ENCODE measurements around the gene NCKAP5. TPM values are rescaled to one million over a fixed set of nuclear protein-coding genes. Genes with fewer than 3 reads are reported as not detected.

NCKAP5 gene
- total RNA-seq, 4 donors from 2014 or later = 0.03 to 0.55 (median 0.33) TPM

DNA sequence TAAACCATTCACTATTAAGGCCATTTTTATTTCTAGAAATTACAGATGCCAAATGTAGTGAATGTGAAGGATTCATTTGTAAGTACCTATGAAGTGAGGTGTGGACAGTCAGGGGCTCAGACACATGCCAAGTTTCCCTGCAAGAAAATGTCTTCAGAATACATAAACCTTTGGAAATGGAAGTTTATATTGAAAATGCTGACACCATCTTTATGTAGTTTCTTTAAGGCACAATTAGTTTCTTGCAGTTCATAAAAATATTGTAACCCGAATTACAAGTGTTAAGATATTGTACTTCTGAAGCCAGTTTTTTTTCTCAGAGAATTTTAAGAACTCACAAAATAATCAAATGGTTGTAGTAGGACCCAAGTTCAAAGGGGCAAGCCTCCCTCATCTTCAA is 832.2 kb downstream of the NCKAP5 start:
- TF ChIP-seq, protein P1, sequence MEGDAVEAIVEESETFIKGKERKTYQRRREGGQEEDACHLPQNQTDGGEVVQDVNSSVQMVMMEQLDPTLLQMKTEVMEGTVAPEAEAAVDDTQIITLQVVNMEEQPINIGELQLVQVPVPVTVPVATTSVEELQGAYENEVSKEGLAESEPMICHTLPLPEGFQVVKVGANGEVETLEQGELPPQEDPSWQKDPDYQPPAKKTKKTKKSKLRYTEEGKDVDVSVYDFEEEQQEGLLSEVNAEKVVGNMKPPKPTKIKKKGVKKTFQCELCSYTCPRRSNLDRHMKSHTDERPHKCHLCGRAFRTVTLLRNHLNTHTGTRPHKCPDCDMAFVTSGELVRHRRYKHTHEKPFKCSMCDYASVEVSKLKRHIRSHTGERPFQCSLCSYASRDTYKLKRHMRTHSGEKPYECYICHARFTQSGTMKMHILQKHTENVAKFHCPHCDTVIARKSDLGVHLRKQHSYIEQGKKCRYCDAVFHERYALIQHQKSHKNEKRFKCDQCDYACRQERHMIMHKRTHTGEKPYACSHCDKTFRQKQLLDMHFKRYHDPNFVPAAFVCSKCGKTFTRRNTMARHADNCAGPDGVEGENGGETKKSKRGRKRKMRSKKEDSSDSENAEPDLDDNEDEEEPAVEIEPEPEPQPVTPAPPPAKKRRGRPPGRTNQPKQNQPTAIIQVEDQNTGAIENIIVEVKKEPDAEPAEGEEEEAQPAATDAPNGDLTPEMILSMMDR (IDR thresholded peaks at IDR 0.05 in 4 of 5, conservative IDR thresholded peaks at IDR 0.05 in 1 of 5) = no peak
- TF ChIP-seq POLR2A (IDR thresholded peaks at IDR 0.05) = no peak
- H3K9me3 ChIP-seq = no peaks in the 10 kb centered on the region
- H3K4me3 ChIP-seq = no peak overlapping the region
- no peaks in the 10 kb centered on the region for H3K4me1 ChIP-seq
- in situ Hi-C loops (cut with MboI; ENCODE audit: low sequenced_read_pairs in 4 of 4) (no loop called here), intact Hi-C loops (cut with DNase I; ENCODE audit: low total_unique reads) (no loop called here)
- ATAC-seq (no peak), DNase-seq (no peak)
- no peaks in the 10 kb centered on the region for H3K27me3 ChIP-seq
- no peak overlapping the region for H3K27ac ChIP-seq
- no peaks in the 10 kb centered on the region for H3K36me3 ChIP-seq

DNA sequence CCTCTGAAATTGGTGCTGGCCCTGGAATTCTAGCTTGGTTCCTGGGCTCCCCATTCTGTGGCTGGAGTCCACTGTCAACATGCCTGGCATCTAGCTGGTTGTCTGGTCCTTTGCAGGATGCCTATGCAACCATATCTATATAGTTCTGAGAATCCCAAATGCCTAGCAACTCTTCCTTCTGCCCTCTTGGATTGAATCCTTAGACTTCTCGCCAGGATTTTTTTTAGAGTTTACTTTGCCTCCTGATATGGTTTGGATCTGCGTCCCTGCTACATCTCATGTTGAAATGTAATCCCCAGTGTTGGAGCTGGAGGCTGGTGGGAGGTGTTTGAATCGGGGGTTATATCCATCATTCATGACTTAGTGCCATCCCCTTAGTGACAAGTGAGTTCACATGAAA is 833.3 kb downstream of the NCKAP5 start:
- H3K27me3 ChIP-seq = no peaks in the 10 kb centered on the region
- H3K9me3 ChIP-seq = no peaks in the 10 kb centered on the region
- intact Hi-C loops (cut with DNase I; ENCODE audit: low total_unique reads) = no loop called here
- H3K4me1 ChIP-seq = no peaks in the 10 kb centered on the region
- no peak for ATAC-seq
- DNase-seq = no peak
- TF ChIP-seq, protein P1 (IDR thresholded peaks at IDR 0.05 in 4 of 5, conservative IDR thresholded peaks at IDR 0.05 in 1 of 5) = no peak
- no peak for TF ChIP-seq POLR2A (IDR thresholded peaks at IDR 0.05)
- in situ Hi-C loops (cut with MboI; ENCODE audit: low sequenced_read_pairs in 4 of 4) = no loop called here
- H3K27ac ChIP-seq = no peak overlapping the region
- H3K36me3 ChIP-seq = no peaks in the 10 kb centered on the region
- H3K4me3 ChIP-seq = no peak overlapping the region

DNA sequence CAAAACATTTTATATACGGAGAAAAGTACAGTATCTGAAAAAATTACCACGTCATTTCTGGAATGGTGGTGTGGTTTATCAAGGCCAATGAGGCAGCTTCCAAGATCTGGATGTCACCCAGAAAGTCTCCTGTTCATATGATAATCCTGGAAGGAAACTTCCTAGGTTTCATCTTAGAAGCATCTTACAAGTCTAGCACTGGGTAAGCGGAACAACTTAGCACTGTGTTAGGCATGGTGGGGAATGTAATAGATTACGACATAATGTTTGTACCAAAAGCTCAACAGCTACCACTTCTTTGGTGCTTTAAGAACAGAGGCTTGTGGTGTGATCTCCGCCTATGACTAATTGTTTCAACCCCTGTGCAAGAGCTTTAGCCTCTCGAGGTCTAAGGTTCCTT is 835.2 kb downstream of the NCKAP5 start:
- Histone ChIP-seq H3K27ac (no peak overlapping the region), H3K27me3 (no peaks in the 10 kb centered on the region), H3K9me3 (no peaks in the 10 kb centered on the region), H3K4me1 (no peaks in the 10 kb centered on the region), H3K36me3 (no peaks in the 10 kb centered on the region), H3K4me3 (no peak overlapping the region)
- no peak for ATAC-seq
- intact Hi-C loops (cut with DNase I; ENCODE audit: low total_unique reads) (no loop called here), in situ Hi-C loops (cut with MboI; ENCODE audit: low sequenced_read_pairs in 4 of 4) (no loop called here)
- no peak for TF ChIP-seq POLR2A (IDR thresholded peaks at IDR 0.05)
- TF ChIP-seq, protein P1 (IDR thresholded peaks at IDR 0.05 in 4 of 5, conservative IDR thresholded peaks at IDR 0.05 in 1 of 5) = no peak
- DNase-seq = no peak

DNA sequence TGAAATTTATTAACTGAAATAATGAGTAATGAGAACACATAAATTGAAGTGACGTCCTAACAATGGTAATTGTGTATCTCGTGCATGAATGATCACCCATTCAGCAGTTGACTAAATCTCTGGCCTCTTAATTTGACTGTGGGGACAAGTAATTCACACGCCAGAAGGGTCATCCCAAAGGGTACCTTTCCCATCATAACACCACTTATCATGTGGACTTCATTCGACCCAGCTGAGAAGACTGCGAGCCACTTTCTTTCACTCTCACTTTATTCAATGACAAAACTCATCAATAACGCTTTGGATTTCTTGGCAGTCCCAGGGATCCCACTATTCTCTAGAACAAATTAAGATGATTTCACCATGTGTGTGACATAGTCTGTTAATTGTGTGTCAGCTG is 835.6 kb downstream of the NCKAP5 start:
- no peak overlapping the region for H3K27ac ChIP-seq
- ATAC-seq = no peak
- TF ChIP-seq, protein P1 (IDR thresholded peaks at IDR 0.05 in 4 of 5, conservative IDR thresholded peaks at IDR 0.05 in 1 of 5) = no peak
- TF ChIP-seq POLR2A (IDR thresholded peaks at IDR 0.05) = no peak
- no peaks in the 10 kb centered on the region for H3K9me3 ChIP-seq
- in situ Hi-C loops (cut with MboI; ENCODE audit: low sequenced_read_pairs in 4 of 4) (no loop called here), intact Hi-C loops (cut with DNase I; ENCODE audit: low total_unique reads) (no loop called here)
- H3K4me1 ChIP-seq = no peaks in the 10 kb centered on the region
- H3K27me3 ChIP-seq = no peaks in the 10 kb centered on the region
- no peaks in the 10 kb centered on the region for H3K36me3 ChIP-seq
- no peak overlapping the region for H3K4me3 ChIP-seq
- DNase-seq = no peak

DNA sequence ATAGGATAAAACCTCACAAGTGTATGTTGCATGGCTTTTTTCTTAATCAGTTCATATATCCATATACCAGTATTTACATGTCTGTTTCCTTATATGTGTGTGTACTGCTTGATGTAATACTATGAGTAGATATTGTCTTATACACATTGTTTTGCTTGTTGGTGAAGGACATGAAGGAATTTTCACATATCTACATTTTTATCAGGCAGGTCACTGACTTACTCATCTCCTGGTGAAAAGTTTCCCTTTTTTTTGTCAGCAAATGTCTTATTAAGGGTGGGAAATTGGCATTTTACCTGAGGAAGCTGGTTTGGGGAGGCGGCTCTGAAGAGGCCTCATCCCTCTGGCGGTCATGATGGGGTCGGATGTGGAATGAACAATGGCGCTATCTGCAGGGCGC is 836.8 kb downstream of the NCKAP5 start:
- ATAC-seq = no peak
- H3K4me3 ChIP-seq = no peak overlapping the region
- H3K36me3 ChIP-seq = no peaks in the 10 kb centered on the region
- intact Hi-C loops (cut with DNase I; ENCODE audit: low total_unique reads) (no loop called here), in situ Hi-C loops (cut with MboI; ENCODE audit: low sequenced_read_pairs in 4 of 4) (no loop called here)
- no peaks in the 10 kb centered on the region for H3K9me3 ChIP-seq
- no peaks in the 10 kb centered on the region for H3K4me1 ChIP-seq
- H3K27me3 ChIP-seq = no peaks in the 10 kb centered on the region
- TF ChIP-seq, protein P1 (IDR thresholded peaks at IDR 0.05 in 4 of 5, conservative IDR thresholded peaks at IDR 0.05 in 1 of 5) = no peak
- no peak for TF ChIP-seq POLR2A (IDR thresholded peaks at IDR 0.05)
- DNase-seq = no peak
- H3K27ac ChIP-seq = no peak overlapping the region
